Sigmoid colon (tissue), 4 donors: ENCODE data around the gene NHLH1.

Experiments used
- EP300 ChIP-seq, 4 donors: sonication (generic); formaldehyde crosslinking; IDR thresholded peaks; one replicate each; pipeline ENCODE4 v1.6.1; 2017; ENCODE audit warnings: antibody characterized with exemption in 4 of 4
- TF ChIP-seq, protein P1 (sequence below), 4 experiments: fragments of 450-650 bp in 3 of 4; fragments of 200-600 bp in 1 of 4; IDR thresholded peaks; one replicate each; pipeline ENCODE4 v1.5.1; 2016 to 2019; ENCODE audit warnings: antibody characterized with exemption in 4 of 4, mild to moderate bottlenecking in 3 of 4, moderate library complexity in 2 of 4

DNA sequence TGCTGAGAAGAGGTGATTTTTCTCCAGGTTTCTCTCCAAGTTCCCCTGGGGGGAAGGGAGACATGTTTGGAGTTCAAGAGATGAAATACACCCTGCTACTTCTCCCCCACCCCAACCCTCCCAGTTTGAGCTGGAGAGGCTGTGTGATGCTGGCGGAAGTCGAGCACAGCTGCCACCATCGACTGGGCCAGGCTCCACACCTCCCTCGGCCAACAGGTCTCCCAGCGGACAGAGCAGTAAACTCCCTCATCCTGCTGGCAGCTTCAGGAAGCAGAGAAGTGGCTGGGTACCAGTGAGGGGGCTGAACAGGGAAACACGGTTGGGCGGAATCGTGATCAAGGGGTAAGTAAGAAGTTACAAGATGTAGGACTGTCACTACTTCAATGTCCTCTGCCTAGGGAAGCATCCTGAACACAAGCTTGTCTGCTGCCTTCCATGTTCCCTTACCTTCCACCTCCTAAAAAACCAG lies 6.6 kb upstream of the NHLH1 start:
- no peak for TF ChIP-seq EP300 (IDR thresholded peaks at IDR 0.05)
- TF ChIP-seq, protein P1, sequence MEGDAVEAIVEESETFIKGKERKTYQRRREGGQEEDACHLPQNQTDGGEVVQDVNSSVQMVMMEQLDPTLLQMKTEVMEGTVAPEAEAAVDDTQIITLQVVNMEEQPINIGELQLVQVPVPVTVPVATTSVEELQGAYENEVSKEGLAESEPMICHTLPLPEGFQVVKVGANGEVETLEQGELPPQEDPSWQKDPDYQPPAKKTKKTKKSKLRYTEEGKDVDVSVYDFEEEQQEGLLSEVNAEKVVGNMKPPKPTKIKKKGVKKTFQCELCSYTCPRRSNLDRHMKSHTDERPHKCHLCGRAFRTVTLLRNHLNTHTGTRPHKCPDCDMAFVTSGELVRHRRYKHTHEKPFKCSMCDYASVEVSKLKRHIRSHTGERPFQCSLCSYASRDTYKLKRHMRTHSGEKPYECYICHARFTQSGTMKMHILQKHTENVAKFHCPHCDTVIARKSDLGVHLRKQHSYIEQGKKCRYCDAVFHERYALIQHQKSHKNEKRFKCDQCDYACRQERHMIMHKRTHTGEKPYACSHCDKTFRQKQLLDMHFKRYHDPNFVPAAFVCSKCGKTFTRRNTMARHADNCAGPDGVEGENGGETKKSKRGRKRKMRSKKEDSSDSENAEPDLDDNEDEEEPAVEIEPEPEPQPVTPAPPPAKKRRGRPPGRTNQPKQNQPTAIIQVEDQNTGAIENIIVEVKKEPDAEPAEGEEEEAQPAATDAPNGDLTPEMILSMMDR (IDR thresholded peaks at IDR 0.05), result no peak
